ENCODE results near the gene RTN4.

GRCh38 chr2:55084641-55085040 lies 34.4 kb upstream of the RTN4 start:
- TF ChIP-seq CTCF (IDR thresholded peaks at IDR 0.05) = no peak
- TF ChIP-seq POLR2AphosphoS5 (IDR thresholded peaks at IDR 0.05) = no peak
- no peak for TF ChIP-seq POLR2A (IDR thresholded peaks at IDR 0.05)

Measured in prostate gland (tissue), 2 donors.